NCI-H1092 treated with DMSO at 0.1 percent for 48 hours (cell line): ENCODE data around the gene GALNTL6.
A peak's percentile ranks its signal among the peaks of the same experiment; 100 is the strongest.

Source experiments
- DNase-seq: peaks from one replicate; lab custom pipeline; 2025; lab: John Stamatoyannopoulos, UW

The GALNTL6 gene

DNA sequence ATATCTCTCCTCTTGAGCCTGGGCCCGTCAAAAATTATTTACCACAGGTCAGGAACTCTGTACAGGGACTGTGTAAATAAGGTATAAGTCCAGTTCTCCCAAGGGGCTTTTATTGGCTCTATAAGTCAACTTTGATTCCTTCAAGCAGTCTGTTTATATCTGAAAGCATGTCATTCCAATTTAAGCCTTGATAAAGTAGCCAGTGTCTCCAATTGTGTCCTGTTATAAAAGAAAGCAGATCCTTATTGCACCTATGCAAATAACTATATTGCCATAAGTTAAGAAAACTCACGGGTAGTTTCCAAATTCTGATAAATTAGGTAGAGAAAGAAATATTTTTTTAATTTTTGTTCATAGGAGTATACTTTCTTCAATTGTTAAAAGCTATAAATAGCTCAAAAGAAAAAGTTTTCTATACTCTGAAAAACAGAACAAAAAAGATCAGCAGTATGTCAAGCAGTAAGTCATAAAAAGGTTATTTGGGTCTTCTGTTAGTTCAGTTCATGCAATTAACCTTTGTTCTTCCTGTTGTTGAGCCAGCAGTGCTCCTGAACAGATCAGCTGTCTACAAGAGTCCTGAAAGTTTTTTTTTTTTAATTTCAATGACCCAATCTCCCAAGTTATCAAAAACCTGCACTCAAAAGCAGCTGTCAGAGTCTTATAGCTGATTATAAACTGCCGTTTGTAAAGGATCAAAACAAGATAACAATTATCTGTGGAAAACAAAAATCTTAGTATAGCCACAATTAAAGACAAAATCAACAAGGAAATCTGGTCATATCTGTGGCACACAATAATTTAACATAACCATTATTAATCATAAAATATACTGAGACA is 1177.0 kb downstream of the GALNTL6 start:
- DNase-seq = no peak

DNA sequence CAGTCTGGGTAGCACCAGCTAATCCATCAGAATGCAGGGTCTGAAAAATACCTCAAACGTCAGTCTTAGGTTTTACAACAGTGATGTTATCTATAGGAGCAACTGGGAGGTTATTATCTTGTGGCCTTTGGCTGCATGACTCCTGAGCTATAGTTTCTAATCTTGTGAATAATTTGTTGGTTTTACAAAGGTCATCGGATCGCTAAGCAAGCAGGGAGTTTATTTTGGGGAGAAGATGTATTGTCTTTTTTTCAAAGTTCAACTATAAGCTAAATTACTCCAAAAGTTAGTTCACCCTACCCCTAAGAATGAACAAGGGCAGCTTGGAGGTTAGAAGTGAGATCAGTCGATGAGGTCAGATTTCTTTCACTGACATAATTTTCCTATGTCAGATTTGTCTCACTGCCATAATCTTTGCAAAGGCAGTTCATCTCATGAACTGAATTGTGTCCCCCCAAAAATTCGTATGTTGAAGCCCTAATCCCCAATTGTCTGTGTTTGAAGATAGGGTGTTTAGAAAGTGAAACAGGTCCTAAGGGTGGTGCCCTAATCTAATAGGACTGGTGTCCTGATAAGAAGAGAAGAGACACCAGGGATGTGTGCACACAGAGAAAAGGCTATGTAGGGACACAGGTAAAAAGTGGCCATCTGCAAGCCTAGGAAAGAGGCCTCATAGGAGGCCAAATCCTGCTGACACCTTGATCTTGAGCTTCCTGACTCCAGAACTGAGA is 1179.6 kb downstream of the GALNTL6 start:
- no peak for DNase-seq

- no peak for DNase-seq
Observed at GRCh38 chr4:172995161-172995560, 1182.0 kb downstream of the GALNTL6 start.

DNA sequence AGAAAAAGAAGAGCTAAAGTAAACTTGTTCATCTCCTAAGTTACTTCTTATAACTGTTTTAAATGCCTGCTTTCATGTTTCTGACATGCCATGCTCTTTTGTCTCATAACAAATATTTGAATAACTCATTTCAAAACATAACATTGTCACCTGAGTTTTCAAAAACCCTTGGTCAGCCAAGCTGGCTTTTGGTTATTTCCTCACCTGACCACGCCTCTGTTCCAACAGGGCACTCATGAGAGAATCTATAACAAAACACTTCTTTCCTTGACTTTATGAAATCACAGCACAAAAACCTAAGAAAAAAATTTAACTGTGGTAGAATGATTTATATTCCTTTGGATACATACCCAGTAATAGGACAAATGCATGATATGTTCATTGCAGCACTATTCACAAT is 1182.5 kb downstream of the GALNTL6 start:
- no peak for DNase-seq

- no peak for DNase-seq
Observed at GRCh38 chr4:172996571-172997216, 1183.5 kb downstream of the GALNTL6 start.

GRCh38 chr4:172997217-172997609 is 1184.0 kb downstream of the GALNTL6 start:
- no peak for DNase-seq

- DNase-seq = no peak
Observed at GRCh38 chr4:172997856-172998255, 1184.7 kb downstream of the GALNTL6 start.

DNA sequence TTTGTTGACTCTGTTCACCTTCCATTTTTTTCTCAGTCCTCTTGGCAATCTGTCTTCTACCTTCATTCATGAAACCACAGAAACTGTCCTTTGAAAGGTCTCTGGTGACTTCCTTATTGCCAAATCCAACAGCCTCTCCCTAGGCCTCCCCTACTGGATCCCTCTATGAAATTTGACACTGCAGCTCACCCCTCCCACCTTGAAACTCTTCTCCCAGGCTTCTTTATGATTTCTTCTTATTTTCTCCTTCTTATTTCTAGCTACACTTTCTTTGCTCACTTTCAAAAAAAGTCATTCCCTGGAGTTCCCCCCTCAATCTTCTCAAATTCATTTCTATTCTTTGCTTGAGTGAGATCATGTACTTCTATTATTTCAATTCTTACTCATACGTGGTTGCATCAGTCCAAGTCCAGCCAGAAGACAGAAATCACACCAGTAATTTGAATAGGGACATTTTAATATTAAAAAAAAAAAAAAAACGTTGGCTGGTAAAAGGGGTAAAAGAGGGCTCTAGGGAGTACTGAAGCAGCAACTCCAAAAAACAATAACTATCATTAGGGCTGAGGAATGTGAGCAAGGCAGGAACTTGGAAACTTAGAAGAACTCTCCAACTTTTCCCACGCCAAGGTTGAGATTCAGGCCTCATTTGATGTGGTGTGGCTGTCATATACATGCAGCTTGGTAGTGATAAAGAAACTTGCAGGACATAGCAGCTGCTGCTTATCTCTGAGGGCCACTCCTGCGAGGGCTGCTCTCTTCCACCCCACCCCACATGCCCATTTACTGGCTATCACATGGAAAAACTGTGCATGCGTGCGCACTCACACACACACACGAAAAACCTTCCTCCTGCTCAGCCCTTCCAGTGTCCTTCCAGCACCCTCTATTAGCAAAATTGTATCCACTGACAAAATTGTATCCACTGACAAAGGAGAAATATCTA is 1185.6 kb downstream of the GALNTL6 start:
- DNase-seq = no peak

DNA sequence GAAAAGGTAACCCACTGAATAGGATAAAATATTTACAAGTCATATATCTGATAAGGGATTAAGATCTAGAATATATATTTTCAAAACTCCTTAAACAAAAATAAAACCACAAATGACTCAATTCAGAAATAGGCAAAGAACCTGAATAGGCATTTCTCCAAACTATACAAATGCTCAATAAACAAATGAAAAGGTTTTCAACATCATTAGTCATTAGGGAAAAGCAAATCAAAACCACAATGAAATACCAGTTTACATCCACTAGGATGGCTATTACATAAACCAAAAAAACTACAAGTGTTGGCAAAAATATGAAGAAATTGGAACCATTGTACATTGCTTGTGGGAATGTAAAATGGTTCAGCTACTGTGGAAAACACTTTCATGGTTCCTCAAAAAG is 1188.4 kb downstream of the GALNTL6 start:
- no peak for DNase-seq

GRCh38 chr4:173002830-173003561 is 1189.8 kb downstream of the GALNTL6 start:
- DNase-seq = no peak

DNA sequence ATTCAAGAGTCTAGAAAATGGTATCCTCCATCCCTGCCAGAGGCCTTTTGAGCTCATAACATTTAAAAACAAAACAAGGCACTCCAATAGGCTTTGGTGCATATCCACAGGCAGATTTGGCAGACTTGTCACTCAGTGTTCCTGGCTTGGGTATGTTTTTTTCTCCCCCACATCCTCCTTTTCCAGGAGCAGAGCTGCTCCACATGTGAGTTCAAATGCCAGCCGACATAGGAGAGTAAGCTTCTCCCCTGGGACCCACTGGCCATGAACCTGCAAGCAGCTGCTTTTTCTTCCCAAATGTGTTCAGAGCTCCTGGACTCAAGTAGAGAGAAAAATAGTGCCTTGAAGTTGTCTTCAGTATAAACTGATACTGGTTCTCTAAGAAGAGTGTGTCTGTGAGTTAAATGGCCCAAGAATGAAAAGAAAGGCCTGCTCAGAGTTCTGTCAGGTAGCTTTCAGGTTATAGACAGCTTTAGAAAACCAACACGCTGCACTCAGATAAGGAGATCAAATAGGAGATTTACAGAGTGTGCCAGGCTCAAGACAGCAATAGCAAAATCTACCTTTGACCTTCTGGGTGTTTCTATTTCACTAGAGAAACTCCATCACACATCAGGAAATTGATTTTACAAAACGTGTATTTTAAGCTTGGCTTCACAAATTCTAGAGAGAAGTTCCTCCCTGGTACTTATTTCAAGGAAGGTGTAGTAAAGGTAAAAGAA is 1192.9 kb downstream of the GALNTL6 start:
- DNase-seq = peak; percentile 35

DNA sequence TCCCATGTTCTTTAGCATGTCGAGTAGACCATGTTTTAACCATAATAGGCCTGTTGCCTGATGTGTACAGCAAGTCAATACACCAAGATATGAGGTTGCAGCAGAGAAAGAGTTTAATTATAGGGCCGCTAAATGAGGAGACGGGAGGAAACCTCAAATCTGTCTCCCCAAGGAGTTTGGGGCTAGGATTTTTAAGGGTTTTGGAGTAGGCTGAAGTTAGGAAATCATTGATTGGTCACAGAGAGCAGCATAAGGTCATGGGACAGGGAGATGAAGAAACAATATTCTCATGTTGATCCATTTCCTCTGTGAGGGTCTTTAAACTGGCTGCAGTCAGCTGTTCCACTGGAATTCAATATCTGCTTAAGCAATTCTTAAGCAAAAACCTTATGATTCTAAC is 1195.2 kb downstream of the GALNTL6 start:
- no peak for DNase-seq

DNA sequence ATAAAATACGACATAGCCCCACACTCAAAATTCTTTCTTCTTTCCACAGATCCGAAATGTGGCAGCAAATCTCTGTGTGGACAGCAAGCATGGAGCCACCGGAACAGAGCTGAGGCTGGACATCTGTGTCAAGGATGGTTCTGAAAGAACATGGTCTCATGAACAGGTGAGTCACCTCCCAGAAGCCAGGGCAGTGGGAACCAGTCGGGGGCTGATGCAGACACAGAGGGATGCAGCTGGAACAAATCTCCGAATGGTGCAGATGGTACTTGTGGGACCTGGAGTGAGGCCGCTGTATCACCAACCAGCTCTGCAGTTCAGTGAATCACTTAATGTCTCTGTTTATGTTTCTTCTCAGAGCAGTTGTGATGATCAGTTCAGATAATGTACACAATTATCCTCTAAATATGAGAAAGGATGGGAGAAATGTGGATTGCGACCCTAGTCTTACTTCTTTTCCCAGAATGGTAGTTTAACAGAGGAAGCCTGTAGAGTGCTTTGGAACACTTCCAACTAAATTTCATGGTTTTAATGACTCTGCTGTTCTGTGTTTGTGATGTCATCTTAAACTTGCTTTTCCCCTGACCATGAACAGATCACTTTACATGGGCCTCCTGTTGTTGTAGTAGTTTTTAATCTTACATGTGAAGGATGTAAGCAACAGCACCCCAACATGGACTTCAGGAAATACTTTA is 1196.1 kb downstream of the GALNTL6 start:
- no peak for DNase-seq

DNA sequence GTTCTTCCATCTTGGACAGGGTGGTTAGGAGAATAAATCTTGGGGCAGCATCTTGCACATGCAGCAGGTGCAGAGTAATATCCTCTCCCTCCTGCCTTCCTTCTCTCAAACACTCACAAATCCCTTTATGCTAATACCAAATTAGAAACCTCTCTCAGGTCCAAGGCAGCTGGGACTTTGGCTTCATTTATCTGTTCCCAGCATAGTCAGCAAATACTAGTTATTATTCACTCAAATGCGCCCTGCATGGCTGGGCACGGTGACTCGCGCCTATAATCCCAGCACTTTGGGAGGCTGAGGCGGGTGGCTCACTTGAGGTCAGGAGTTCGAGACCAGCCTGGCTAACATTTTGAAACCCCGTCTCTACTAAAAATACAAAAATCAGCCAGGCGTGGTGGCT is 1199.4 kb downstream of the GALNTL6 start:
- DNase-seq = no peak

DNA sequence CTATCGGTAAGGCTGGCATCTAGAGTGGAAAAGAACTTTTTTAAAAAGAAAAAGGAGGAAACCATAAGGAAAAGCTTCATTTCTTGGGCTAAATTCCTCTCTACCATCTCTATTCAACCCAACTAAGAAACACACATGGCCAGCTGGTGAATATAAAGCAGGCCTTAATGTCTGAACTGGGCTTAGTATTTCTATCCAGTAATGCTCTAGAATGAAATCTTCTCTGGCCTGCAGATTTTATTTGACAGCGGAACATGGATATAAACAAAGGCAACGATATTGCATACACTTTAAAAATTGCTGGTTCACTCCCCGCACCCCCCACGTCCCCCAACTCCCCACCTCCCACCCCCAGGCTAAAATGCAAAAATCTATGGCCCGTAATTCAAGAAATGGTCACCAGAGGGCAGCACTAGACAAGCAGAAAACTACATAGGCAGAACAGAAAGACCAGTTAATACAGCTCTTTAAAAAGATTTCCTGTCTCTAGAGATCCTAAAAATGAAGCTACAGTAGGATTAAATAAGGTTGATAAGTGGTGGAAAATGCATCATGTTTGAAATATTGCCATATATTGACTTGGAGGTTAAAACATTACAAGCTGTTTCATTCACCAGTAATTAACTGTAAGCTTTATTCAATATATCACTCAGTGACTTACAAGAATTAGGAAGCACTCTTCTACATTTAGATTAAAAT is 1200.2 kb downstream of the GALNTL6 start:
- peak; percentile 55 for DNase-seq

DNA sequence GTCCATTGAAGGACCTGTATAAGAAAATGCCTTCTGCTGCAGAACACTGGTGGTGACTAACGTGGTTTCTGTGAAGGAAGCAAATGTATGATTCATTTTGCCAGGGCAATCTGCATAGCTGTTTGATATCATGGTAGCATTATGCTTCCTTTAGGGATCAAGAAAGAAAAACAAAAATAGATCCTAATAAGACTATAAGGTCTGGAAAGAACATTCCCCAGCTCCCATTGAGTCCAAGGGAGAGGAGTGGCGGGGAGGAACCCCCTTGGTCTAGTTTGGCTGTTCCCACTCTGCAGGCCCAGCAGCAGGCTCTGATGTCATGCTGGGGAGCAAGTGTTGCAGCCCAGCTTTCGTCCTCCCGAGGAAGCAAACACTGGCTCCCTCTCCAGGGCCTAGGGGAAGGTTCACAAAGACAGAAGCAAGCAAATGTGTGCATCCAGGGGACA is 1200.9 kb downstream of the GALNTL6 start:
- DNase-seq = no peak

GRCh38 chr4:173014836-173015235 is 1201.6 kb downstream of the GALNTL6 start:
- DNase-seq = no peak

DNA sequence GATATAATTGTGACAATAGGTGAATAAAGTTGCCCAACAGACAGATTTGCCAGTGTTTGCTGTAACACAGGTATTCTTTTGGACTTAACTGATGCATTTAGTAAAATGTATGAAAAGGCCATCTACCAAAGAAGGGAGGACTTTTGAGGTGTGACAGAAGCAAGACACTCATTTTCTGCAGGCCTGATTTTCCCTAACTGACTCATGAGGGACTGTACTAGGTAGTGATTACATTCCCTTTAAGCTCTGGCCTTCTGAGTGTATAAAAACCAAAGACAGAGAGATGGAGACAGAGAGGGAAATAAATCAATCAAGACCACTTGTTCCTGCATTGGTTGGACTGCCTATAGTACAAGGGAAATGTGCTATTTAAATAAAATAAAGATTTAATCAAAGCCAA is 1204.6 kb downstream of the GALNTL6 start:
- DNase-seq = no peak

- no peak for DNase-seq
Observed at GRCh38 chr4:173018446-173018845, 1205.2 kb downstream of the GALNTL6 start.
